BLaER1 treated with 17β-estradiol and CSF1 and Interleukin-3, amounts not matched to agents 10 nM and 100 nM (cell line): ENCODE results near the gene BPTF.
"Not testable (repeated sequence)": the region's sequence is repeated elsewhere in the genome, so short reads cannot be mapped to it uniquely, and the experiment has no call there.

Source experiments
- H3K27ac ChIP-seq, 11 experiments: shearing (Covaris generic); formaldehyde crosslinking; 2 replicates each; pipeline ENCODE4 v1.8.1; 2022
- H3K27me3 ChIP-seq, 11 experiments: shearing (Covaris generic); formaldehyde crosslinking; 2 replicates each; pipeline ENCODE4 v1.8.1; 2022
- H3K36me3 ChIP-seq, 11 experiments: shearing (Covaris generic); formaldehyde crosslinking; 2 replicates each; pipeline ENCODE4 v1.8.1; 2022
- H3K4me1 ChIP-seq, 10 experiments: shearing (Covaris generic); formaldehyde crosslinking; 2 replicates each; pipeline ENCODE4 v1.8.1; 2022
- H3K4me2 ChIP-seq, 11 experiments: shearing (Covaris generic); formaldehyde crosslinking; 2 replicates each; pipeline ENCODE4 v1.8.1; 2022
- H3K4me3 ChIP-seq, 10 experiments: shearing (Covaris generic); formaldehyde crosslinking; 2 replicates each; pipeline ENCODE4 v1.8.1; 2022
- H3K9ac ChIP-seq, 11 experiments: shearing (Covaris generic); formaldehyde crosslinking; 2 replicates each; pipeline ENCODE4 v1.8.1; 2022
- H3K9me3 ChIP-seq, 11 experiments: shearing (Covaris generic); formaldehyde crosslinking; replicated peaks in 1 of 11; 2 replicates each; pipeline ENCODE4 v1.8.1; 2022
- H4K20me1 ChIP-seq, 11 experiments: shearing (Covaris generic); formaldehyde crosslinking; 2 replicates each; pipeline ENCODE4 v1.8.1; 2022
- Cebpa-rat ChIP-seq, 11 experiments: shearing (Covaris generic); IDR thresholded peaks; 2 replicates each; pipeline ENCODE4 v1.8.1; 2022

BPTF gene

DNA sequence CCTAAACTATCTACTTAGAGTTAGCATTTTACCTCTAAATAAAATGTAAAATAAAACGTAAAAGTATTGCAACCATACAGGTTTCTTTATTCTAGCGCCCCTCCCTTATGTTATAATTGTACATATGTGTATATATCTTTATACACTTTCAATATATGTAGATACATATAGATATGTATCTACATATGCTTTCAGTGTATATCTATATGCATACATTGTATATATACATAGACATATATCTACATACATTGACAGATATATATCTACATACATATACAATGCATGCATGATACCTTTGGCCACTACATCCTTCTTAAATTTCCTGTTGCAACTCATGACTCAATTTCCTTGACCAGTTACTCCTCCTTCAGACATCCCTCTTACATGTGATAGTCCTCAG lies 16.7 kb downstream of the BPTF start:
- peaks cover 0 to 56% (median 15%) of the 10 kb centered on the region in 11 experiments; a peak in 15 of 22 replicates for H3K36me3 ChIP-seq
- no peak overlapping the region for H3K27ac ChIP-seq
- H3K9me3 ChIP-seq = peaks cover 0 to 16% (median 5%) of the 10 kb centered on the region in 11 experiments; a peak in 6 of 22 replicates
- H3K4me1 ChIP-seq = peaks cover 12 to 35% (median 18%) of the 10 kb centered on the region in 10 experiments; a peak in 19 of 20 replicates
- no peak overlapping the region for H3K4me2 ChIP-seq
- no peak overlapping the region for H3K4me3 ChIP-seq
- no peak for TF ChIP-seq Cebpa-rat (IDR thresholded peaks at IDR 0.05)
- H3K27me3 ChIP-seq = no peaks in the 10 kb centered on the region
- peaks cover 29 to 97% (median 81%) of the 10 kb centered on the region in 11 experiments; a peak in 20 of 22 replicates for H4K20me1 ChIP-seq
- no peak overlapping the region for H3K9ac ChIP-seq

DNA sequence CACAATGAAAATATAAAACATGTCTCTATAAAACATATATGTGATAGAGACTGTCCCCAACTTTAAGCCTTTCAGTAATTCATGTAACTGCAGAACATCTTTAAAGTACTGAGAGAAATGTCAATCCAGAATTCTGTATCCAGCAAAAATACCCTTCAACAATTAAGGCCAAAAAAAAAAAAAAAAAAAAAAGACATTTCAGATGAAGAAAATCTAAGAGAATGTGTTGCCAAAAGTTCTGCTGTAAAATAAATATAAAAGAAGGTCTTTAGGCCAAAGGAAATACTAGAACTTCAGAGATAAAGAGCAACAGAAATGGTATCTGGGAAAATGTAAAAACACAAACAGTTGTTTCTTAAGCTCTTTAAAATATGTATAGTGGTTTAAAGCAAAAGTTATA lies 17.3 kb downstream of the BPTF start:
- Histone ChIP-seq H3K9me3 (peaks cover 0 to 21% (median 5%) of the 10 kb centered on the region in 11 experiments; a peak in 8 of 22 replicates), H3K27me3 (no peaks in the 10 kb centered on the region), H3K27ac (no peak overlapping the region), H3K4me3 (no peak overlapping the region), H3K4me1 (peaks cover 12 to 40% (median 16%) of the 10 kb centered on the region in 10 experiments; a peak in 19 of 20 replicates), H4K20me1 (peaks cover 22 to 97% (median 80%) of the 10 kb centered on the region in 11 experiments; a peak in 19 of 22 replicates), H3K36me3 (peaks cover 0 to 55% (median 16%) of the 10 kb centered on the region in 11 experiments; a peak in 15 of 22 replicates), H3K9ac (no peak overlapping the region), H3K4me2 (no peak overlapping the region)
- TF ChIP-seq Cebpa-rat (IDR thresholded peaks at IDR 0.05) = no peak

DNA sequence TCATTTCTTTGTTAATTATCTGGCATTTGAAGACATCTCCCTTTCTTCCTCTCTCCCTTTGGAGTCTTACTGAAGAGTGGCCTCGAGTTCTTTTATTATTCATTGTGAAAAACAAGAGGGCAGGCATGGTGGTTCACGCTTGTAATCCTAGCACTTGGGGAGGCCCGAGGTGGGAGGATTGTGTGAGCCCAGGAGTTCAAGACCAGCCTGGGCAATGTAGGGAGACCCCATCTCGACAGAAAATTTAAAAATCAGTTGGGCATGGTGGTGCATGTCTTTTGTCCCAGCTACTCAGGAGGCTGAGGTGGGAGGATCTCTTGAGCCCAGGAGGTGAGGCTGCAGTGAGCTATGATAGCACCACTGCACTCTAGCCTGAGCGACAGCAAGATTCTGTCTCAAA lies 20.1 kb downstream of the BPTF start:
- Histone ChIP-seq H4K20me1 (peaks cover 8 to 96% (median 78%) of the 10 kb centered on the region in 11 experiments; a peak in 19 of 22 replicates), H3K36me3 (peaks cover 3 to 60% (median 31%) of the 10 kb centered on the region in 11 experiments), H3K27me3 (no peaks in the 10 kb centered on the region), H3K9me3 (peaks cover 0 to 35% (median 20%) of the 10 kb centered on the region in 11 experiments; a peak in 15 of 22 replicates), H3K9ac (no peak overlapping the region), H3K4me2 (no peak overlapping the region), H3K4me1 (peaks cover 3 to 32% (median 16%) of the 10 kb centered on the region in 10 experiments; a peak in 17 of 20 replicates), H3K27ac (no peak overlapping the region), H3K4me3 (no peak overlapping the region)
- TF ChIP-seq Cebpa-rat (IDR thresholded peaks at IDR 0.05) = no peak

DNA sequence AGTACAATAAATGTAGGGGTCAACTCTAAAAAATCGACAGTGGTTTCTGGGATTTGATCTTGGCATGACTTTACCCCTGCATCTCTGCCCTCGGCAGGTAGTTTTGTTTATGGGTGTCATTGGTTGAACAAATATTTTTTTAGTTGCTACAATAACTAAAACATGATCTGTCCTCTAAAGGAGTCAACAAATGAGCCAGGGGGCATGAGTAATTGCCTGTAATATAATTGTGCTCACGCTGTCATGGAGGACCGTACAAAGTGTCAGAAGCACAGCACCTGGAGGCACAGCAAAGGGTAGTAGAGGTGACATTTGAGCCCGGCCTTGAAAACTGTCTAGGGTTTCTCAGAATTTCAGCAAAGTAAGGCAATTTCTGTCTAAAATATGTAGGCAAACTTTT lies 22.9 kb downstream of the BPTF start:
- H4K20me1 ChIP-seq = peaks cover 4 to 99% (median 81%) of the 10 kb centered on the region in 11 experiments; a peak in 19 of 22 replicates
- H3K36me3 ChIP-seq = peaks cover 13 to 78% (median 42%) of the 10 kb centered on the region in 11 experiments
- not testable (repeated sequence) for H3K9ac ChIP-seq, H3K4me3 ChIP-seq, H3K27me3 ChIP-seq
- peaks cover 0 to 22% (median 13%) of the 10 kb centered on the region in 10 experiments; a peak in 13 of 20 replicates for H3K4me1 ChIP-seq
- H3K9me3 ChIP-seq = peaks cover 0 to 37% (median 20%) of the 10 kb centered on the region in 11 experiments; a peak in 15 of 22 replicates
- H3K27ac ChIP-seq = peak overlapping the region in 1 of 11 experiments; percentile 3; a peak in 1 of 22 replicates
- peak overlapping the region in 6 of 11 experiments; percentile 8 to 25 (median 13); a peak in 5 of 22 replicates for H3K4me2 ChIP-seq

DNA sequence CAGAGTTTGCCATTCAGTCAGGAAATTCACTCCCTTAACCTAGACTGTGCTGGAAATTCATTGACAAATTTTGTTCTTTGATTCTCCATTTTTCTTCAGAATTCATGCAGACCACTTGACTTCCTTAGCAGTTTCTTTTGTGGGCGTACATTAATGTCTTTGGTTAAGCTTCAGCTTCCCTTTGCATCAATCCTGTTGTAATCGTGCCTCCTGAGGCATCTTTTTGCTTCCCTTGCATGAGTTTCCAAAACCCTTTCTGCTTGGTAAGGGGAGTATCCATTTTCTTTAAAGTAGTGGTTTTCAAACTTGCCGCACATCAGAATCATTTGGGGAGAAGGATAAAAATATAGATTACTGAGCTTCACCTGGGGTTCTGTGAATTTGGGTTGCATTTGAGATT lies 23.5 kb downstream of the BPTF start:
- H3K4me2 ChIP-seq = peak overlapping the region in 8 of 11 experiments; percentile 3 to 25 (median 13); a peak in 7 of 22 replicates
- peaks cover 0 to 37% (median 20%) of the 10 kb centered on the region in 11 experiments; a peak in 15 of 22 replicates for H3K9me3 ChIP-seq
- H3K36me3 ChIP-seq = peaks cover 15 to 84% (median 46%) of the 10 kb centered on the region in 11 experiments
- peaks cover 5 to 99% (median 86%) of the 10 kb centered on the region in 11 experiments; a peak in 19 of 22 replicates for H4K20me1 ChIP-seq
- H3K27ac ChIP-seq = peak overlapping the region in 4 of 11 experiments; percentile 2 to 41 (median 16); a peak in 3 of 22 replicates
- H3K27me3 ChIP-seq, H3K9ac ChIP-seq, H3K4me3 ChIP-seq: not testable (repeated sequence)
- peaks cover 0 to 22% (median 13%) of the 10 kb centered on the region in 10 experiments; a peak in 13 of 20 replicates for H3K4me1 ChIP-seq

DNA sequence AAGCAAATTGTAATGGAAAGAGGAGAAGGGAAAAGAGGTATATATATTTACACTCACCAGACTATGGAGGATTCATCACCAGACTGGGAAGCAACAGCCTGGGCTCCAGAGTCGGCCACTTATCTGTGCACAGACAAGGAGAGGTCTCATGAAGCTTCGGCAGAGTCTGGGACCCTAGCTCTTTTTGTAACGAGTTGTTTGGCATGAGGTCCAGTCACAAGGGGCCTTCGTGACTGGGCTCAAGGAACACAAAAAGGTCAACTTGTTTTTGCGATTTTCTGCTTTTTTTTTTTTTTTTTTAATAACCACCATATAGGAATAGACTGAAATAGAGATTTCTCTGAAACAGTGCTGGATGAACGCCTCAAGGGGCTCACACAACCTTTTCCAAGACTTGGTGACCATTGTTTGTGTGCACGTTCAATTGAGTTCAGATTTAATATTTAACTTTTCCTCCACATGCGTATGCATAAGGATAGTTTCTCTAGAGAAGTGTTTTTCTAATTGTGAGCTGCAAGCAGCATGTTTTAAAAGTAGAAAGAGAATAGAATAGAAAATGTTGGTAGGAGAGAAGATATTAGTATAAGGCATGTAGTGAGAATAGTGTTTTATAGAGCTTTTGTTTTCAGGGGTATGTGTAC lies 25.8 kb downstream of the BPTF start:
- H3K4me2 ChIP-seq = 0 out of 22 replicates have a peak overlapping the region, but pooled peaks of 1 of the 11 experiments have one; percentile 13
- H3K27ac ChIP-seq = no peak overlapping the region
- H3K4me3 ChIP-seq = no peak overlapping the region

DNA sequence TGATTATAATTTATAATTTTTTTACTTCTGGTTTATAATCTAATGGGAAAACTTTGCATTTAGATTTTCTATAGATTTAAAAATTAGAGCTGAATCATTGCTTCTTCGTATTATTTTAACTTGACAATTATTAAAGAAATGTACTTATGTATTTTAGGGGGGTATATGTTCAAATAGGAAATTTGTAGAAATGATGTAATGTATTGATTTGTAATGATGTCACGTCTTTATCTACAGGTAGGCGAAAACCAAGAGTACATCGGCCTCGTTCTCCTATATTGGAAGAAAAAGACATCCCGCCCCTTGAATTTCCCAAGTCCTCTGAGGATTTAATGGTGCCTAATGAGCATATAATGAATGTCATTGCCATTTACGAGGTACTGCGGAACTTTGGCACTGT lies 28.4 kb downstream of the BPTF start:
- H3K27ac ChIP-seq = no peak overlapping the region
- peaks cover 20 to 98% (median 92%) of the 10 kb centered on the region in 11 experiments; a peak in 20 of 22 replicates for H4K20me1 ChIP-seq
- H3K9me3 ChIP-seq = peaks cover 0 to 24% (median 17%) of the 10 kb centered on the region in 11 experiments; a peak in 15 of 22 replicates
- no peak overlapping the region for H3K4me2 ChIP-seq
- H3K27me3 ChIP-seq = no peaks in the 10 kb centered on the region
- no peak for TF ChIP-seq Cebpa-rat (IDR thresholded peaks at IDR 0.05)
- peaks cover 23 to 72% (median 54%) of the 10 kb centered on the region in 11 experiments for H3K36me3 ChIP-seq
- H3K4me1 ChIP-seq = peaks cover 27 to 52% (median 40%) of the 10 kb centered on the region in 10 experiments
- H3K9ac ChIP-seq = no peak overlapping the region
- H3K4me3 ChIP-seq = no peak overlapping the region

More for the DNA sequence above, 25.8 kb downstream of the BPTF start:
- H3K4me1 ChIP-seq = peaks cover 18 to 44% (median 31%) of the 10 kb centered on the region in 10 experiments
- peaks cover 0 to 37% (median 20%) of the 10 kb centered on the region in 11 experiments; a peak in 15 of 22 replicates for H3K9me3 ChIP-seq
- no peak overlapping the region for H3K9ac ChIP-seq
- H3K36me3 ChIP-seq = peaks cover 23 to 78% (median 58%) of the 10 kb centered on the region in 11 experiments
- peaks cover 13 to 98% (median 92%) of the 10 kb centered on the region in 11 experiments; a peak in 20 of 22 replicates for H4K20me1 ChIP-seq
- no peaks in the 10 kb centered on the region for H3K27me3 ChIP-seq
- no peak for TF ChIP-seq Cebpa-rat (IDR thresholded peaks at IDR 0.05)

DNA sequence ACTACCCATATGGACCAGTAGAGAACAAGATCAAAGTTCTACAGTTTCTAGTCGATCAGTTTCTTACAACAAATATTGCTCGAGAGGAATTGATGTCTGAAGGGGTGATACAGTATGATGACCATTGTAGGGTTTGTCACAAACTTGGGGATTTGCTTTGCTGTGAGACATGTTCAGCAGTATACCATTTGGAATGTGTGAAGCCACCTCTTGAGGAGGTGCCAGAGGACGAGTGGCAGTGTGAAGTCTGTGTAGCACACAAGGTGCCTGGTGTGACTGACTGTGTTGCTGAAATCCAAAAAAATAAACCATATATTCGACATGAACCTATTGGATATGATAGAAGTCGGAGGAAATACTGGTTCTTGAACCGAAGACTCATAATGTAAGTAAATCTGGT lies 29.1 kb downstream of the BPTF start:
- Histone ChIP-seq H3K4me3 (no peak overlapping the region), H3K9ac (no peak overlapping the region), H3K27ac (no peak overlapping the region), H3K4me2 (peak overlapping the region in 3 of 11 experiments; percentile 57 to 80 (median 79); a peak in 4 of 22 replicates), H3K4me1 (peaks cover 32 to 51% (median 40%) of the 10 kb centered on the region in 10 experiments), H3K27me3 (no peaks in the 10 kb centered on the region), H3K9me3 (peaks cover 0 to 18% (median 10%) of the 10 kb centered on the region in 11 experiments; a peak in 15 of 22 replicates), H3K36me3 (peaks cover 23 to 66% (median 49%) of the 10 kb centered on the region in 11 experiments), H4K20me1 (peaks cover 26 to 98% (median 94%) of the 10 kb centered on the region in 11 experiments; a peak in 21 of 22 replicates)
- no peak for TF ChIP-seq Cebpa-rat (IDR thresholded peaks at IDR 0.05)
